Renal pelvis (tissue), 4 donors: ENCODE measurements around the gene GRIK4. TPM values are rescaled to one million over a fixed set of nuclear protein-coding genes. Genes with fewer than 3 reads are reported as not detected.

Experiments
- DNase-seq: peaks from one replicate; pipeline ENCODE4 v3.0.0-alpha.2; 2013
- polyA plus RNA-seq, 3 donors: library from polyadenylated mRNA; unstranded; fragments of 120-200 nt; gene quantifications; one replicate each; pipeline ENCODE4 v1.2.1, GENCODE V29; 2013; ENCODE audit not compliant: insufficient read length in 3 of 3

GRIK4 gene
- polyA plus RNA-seq, 3 donors, result 0.86 to 1.7 (median 1.0) TPM

DNA sequence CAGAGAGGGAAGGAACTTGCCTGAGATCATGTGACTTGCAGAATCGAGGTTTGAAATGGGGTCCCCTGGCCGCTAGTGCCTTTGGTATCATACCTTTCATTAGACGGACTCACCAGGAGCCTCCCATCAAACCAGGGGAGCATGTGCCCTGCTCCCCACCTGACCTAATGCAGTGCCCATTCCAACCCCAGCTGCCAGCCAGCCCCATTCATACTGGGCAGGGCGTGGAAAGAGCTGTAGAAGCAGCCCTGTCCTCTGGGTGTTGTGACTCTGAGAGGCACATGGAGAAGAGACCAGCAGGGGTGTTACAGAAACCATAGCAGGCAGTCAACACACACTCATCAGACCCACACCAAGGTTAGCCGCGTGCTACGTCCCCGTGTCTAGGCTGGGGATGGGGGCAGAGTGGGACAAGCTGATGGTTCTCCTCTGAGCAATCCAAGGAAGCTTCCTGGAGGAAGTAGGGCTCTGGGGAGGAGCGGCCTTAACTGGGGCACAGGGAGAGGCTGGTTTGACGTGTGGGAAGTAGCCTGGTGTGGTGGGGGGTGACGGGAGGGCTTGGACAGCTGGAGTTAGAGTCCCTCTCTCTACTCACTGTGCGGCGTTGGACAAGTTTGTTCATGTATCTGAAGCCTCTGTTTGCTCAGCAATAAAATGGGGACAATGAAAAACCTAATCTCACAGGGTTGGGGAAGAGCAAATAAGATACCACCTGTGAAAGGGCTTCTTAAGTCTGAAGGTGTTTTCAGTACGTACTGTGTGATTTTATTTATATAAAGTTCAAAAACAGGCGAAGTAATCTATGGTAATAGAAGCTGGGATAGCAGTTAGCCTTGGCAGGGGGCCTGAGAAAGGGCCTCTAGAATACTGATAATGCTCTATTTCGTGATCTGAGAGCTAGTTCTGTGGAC lies 14.0 kb downstream of the GRIK4 start:
- no peak for DNase-seq

DNA sequence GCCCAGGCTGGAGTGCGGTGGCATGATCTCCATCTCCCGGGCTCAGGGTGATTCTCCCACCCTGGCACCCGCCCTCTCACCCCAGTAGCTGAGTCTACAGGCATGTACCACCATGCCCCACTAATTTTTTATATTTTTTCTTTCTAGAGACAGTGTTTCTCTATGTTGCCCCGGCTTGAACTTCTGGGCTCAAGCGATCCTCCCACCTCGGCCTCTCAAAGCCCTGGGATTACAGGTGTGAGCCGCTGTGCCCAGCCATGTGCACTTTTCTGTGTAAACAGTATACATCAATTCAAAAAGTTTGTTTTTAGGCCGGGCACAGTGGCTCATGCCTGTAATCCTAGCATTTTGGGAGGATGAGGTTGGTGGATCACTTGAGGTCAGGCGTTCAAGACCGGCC lies 14.7 kb downstream of the GRIK4 start:
- DNase-seq, result no peak

DNA sequence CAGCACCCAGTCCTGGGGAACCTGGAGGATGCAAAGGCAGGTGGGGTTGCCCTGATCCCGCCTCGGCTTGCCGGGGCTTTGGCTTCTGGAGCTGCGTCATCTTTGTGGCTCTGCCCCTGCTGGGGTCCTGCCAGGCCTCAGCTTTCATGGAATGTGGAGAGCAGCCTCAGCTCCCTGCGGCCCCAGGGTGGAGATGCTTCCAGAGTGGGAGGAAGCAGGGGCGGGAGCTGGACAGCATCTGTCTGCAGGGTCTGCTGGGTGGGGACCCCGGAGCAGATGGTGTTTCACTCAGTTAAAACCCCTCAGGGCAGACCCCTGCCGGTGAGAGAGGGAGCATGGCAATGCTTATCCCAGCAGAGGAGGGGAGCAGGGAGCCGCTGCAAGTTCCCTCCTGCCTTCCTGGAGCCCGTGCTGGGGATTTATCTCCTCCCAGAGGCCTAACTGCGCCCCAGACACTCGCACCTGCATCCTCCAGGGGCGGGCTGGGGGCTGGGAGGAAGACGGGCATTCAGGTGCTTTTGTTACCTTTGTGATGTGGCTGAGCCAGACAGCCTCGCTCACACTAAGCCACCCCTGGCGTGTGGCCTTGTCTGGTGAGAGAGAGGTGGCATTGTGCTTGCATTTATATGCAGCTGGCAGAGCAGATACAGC lies 15.7 kb downstream of the GRIK4 start:
- DNase-seq, result no peak

DNA sequence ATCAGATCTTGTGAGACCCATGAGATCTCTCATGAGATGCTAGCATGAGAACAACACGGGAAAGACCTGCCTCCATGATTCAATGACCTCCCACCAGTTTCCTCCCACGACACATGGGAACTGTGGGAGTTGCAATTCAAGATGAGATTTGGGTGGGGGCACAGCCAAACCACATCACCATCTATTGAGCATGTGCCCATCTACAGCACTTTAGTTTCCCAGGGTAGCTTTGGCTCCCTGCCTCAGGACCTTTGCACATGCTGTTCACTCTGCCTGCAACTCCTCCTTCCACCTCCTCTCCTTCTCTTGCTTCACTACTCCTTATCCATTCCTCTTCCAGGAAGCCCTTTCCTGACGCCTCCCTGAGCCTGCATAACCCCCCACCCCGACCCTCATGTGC lies 17.2 kb downstream of the GRIK4 start:
- no peak for DNase-seq

DNA sequence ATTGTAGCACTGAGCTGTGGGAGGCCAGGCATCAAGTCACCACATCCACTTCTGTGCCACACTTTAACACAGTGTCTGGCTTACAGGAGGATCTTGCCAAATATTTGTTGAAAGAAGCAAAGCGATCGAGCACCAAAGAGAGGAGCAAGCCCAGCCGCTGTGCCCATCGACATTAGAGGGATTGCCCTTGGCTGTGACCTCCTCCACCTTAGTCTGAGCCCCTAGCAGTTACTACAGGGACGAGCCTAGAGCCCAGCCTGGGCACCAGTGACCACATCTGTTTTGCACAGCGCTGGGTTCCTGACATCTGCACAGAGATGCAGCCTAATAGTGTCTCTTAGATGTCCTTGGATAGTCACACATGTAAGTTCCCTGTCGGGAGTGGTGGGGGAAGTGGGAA lies 17.7 kb downstream of the GRIK4 start:
- DNase-seq, result no peak

DNA sequence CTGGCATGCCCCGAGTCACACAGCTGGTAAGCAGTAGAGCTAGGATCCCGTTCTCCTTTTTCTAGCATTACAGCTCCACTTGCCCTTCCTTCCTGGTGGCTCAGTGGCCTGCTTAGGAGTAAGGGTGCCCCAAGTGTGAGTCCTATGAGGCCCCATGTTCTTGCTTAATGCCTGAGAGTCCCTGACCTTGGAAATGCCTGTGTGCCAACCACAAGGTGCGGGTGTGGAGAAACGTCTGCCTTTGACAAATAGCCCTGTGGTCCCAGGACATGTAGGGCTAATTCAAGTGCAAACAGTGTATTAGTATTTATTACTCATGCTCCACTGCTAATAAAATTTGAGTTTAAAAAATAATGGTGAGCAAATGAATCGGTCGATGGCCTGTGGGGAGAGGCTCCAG lies 18.4 kb downstream of the GRIK4 start:
- DNase-seq, result no peak

DNA sequence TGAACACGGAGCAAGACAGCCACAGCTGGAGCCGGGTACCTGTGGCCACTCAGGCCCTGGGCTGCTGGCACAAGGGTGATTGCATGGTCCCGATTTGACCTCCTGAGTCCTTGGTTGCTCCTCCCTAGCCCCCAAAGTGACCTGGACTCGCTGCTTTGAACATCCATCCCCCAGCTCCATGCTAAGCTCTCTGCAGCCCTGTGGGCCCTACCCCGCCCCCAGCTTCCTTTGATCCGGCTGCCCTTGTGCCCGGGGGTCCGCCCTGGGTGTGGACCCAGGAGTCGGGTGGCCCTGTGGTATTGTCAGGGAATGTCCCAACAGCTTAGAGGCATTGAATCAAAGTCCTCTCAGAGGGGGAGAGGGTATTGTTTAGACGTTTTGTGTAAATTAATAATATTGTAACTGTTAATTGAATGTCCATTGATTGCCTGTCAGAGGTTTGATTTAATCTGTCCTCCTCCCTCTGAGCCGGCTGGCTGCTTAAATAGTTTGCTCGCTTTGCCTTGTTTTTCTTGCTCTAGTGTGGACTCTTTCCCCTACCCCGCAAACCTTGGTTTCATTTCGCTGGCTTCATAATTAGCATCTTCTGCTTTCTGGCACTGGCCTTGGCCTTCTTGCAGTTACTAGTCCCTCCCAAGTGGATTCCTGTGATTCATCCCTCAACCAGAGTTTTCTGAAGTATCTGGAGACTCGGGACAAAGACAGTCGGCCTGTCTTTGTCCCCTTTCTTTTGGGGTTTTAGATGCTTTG lies 20.7 kb downstream of the GRIK4 start:
- no peak for DNase-seq

DNA sequence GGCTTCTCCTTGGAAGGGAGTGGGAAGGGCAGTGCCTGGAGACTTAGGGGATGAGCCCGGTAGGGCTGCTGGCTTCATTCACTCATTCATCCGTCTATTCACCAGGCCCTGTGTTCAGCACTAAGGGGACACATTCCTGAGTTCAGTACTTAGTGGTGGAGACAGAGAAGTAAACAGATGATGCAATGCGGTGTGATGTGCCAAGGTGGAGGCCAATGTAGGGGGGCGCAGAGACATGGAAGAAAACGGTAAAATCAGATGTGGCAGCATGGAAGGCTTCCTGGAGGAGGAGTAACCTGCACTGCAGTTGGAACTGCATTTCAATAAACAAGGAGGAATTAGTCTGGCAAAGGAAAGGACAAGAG lies 21.3 kb downstream of the GRIK4 start:
- no peak for DNase-seq

DNA sequence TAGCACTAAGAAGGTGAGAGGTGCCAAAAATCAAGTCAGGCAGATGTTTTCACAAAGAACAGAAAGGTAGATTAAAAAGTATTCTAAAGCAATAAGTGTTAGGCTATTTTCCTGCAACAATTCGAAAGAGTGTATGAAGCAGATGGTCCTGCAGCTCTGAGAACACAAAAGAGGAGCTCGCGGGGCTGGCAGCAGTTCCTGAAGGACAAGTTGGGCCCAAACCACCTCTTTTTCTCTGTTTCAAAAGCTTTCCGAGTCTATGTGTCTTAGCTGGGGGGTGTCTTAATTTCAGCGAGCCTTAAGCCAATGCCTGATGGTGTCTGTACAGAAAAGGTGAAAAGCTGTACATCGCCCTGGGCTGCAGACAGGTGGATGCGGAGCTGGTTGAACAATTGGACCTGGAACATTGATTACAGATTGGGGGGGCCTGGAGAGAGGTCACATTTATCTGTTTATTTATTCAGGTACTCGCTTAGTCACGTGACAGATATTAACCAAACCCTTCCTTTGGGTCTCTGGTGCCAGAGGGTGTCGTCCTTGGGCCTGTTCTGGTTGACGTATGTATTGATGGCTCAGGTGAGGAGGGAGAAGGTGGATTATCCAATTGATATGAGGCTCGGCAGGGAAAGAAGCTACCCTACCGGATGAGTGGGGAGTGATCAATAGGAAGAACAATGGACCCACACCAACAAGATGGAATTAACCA lies 24.7 kb downstream of the GRIK4 start:
- no peak for DNase-seq

DNA sequence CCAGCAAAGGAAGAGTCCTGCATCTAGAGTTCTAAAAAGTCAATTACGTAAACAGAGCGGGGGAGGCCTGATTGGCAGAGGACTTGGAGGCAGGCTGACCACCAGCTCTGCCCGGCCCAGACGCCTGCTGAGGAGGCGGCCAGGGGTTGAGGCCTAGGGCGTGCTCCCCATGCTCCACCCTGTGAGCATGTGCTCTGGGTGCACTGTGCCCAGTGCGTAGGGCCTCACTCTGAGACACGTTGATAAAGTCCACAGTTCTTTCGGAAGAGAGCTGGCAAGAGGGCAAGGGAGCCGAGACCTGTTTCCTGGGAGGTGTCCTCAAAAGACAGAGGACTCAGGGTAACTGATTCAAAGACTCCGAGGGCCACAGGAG lies 25.2 kb downstream of the GRIK4 start:
- no peak for DNase-seq

DNA sequence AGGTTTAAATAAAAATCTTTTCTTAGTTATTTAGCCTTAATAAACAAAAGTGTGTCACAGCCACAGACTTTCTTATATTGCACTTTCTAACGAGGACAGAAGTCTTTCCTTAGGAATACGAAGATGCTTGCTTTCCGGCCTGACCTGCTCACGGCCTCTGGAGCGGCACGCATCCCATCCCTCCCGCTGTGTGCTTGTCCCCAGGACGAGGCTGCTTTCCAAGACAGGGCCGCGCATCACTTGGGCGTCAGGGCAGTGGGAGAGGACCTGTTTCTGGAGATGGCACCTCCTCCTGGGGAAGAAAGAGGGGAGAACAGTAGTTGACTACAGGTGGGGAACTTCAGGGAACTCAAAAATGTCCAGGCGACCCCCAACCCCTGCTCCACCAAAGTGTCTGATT lies 26.4 kb downstream of the GRIK4 start:
- DNase-seq, result no peak

DNA sequence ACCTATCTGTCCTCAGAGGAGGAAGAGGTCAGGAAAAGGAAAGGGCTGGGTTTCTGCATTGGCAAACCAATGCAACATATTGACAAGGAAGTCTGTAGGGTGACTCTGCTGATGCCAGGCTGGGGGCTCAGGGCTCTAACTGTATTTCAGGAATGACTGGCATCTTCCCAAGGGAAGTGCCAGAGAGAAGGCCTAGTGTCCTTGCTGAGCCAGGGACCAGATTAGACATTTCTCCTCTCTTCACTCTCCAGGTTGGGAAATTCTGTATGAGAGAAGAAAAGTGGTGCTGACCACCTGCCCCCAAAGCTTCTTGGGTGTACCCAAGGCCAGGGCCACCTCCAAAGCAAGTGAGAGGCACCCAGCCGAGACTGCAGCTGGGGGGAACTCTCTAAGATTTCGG lies 27.2 kb downstream of the GRIK4 start:
- no peak for DNase-seq

DNA sequence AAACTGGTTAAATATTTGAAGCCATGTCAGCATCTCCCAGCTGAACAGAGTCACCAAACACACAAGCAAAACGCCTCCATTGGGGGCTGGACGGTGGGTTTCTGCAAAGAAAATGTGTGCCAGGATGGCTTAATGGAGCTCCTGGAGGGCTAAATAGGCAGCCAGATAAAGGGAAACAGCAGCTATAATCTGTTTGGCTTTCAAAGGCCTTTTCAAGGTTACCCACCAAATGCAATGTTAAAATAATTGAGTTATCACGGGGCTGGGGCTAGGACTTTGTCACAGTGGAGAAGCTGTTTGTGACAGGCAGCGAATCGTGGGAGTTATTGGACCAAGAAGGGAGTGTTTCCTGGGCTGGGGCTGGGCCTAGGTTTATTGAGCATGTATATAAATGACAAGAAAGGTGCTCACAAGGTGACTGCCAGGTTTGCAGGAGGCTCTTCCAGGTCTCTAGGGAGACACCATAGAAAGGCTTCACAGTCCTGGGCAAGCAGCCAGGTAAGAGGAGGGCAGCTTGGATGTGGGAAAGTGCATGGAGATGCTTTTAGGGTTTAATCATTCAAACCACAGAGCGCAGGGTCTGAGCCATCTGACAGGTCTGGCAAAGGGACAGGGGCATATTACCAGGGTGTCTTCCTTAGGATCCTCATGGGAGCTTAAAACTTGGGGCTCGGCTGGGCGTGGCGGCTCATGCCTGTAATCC lies 28.3 kb downstream of the GRIK4 start:
- DNase-seq, result no peak

DNA sequence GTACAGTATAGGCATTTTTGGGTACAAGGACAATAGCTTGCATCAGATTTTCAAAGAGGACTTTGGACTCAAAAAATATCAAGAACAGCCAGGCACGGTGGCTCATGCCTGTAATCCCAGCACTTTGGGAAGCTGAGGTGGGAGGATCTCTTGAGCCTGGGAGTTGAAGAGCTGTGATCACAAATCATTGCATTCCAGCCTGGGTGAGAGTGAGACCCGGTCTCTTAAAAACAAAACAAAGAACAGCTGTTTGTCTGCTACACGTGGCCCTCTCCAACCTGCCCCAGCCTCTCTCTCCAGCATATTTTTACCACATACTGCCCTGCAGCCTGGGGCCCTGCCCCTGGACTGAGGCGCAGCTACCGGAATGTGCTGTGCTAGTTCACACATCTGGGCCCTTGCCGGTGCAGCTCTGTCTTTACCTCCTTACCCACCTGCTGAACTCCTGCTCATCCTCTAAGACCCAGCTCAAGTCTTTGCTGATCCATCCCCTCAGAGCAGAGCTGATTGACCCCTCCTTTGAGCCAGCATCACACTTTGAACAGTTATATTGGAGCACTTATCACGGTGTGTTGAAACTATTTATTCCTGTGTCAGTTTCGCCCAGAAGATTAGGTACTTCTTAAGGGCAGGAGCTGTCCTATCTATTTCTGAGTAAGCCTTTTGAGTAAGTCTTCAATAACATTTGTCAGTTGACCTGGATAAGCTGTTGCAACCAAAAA lies 29.4 kb downstream of the GRIK4 start:
- DNase-seq, result peak; percentile 65

DNA sequence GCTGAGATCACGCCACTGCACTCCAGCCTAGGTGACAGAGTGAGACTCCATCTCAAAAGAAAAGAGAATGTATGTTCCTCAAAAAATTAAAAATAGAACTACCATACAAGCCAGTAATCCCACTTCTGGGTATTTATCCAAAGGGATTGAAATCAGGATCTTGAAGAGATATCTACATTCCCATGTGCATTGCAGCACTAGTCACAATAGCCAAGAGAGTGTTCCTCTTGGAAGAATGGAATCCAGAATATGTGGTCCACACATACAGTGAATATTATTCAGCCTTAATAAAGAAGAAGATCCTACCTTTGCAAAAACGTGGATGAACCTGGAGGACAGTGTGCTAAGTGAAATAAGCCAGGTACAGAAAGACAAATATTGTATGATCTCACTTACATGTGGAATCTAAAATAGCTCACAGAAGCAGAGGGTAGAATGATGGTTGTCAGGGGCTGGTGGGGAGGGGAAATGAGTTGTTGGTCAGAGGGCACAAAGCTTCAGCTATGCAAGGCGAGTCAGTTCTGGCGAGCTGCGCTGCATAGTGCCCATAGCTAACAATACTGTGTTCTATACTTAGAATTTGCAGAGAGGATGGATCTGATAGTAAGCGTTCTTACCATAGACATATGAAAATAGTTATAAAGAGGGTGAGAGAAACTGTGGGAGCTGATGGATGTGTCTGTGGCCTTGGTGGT lies 32.1 kb downstream of the GRIK4 start:
- no peak for DNase-seq

DNA sequence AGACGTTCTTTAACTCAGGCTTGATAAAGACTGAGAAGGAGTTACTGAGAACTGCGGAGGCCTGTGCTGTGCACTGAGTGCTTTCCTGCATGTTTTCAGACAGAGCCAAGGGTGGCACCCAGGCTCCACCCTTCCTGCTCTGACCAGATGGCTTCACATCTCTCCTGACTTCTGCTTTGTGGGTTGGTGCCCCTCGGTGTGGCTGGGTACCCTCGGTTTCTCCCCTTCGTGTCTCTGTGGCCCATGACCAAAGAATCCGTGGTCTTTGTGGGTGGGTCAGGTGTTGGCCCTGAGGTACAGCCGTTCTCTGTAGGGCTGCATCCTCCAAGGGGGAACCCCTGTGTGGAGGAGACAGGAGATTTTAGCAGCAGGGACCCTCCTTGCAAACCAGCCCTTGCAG lies 34.3 kb downstream of the GRIK4 start:
- DNase-seq, result no peak

DNA sequence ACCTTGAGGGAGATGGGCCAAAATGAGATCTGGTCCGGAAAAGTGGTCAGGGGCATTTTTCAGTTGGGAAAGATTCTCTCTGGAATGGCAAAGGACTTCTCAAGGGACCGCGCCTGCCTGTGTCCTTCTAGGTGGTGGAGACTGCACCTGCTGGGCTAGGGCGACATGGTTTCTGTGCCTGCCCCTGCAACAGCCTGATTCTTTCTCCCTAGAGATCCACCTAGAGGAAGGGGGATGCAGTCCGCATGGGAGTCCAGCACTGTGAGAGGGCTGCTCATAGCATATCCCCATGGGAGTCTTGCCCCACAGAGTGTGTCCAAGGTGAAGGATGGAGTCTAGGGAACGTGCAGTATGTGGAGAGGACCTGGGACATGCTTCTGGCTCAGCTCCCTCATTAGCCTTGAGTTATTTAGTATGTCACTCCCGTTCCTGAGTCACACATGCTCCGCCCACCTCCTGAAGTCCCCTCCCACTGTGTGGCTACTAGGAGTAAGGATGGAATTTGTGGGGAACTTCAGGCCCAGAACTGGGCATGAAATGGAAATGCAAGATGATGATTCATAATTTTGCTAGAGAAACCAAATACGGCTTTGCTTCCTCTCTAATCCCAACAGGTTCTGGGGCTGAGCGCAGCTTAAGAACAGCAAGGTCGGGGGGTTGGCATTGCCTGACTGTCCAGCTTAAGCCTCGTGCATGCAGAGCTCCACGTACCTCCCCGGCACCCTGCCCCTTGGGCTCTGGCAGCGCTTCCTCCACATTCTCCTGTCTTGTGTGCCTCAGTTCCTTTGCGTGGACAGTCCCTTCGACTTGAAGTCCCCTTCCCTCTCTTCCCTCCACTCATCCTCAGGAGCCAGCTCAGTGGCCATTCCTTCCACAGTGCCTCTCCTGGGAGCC lies 35.0 kb downstream of the GRIK4 start:
- DNase-seq, result no peak

DNA sequence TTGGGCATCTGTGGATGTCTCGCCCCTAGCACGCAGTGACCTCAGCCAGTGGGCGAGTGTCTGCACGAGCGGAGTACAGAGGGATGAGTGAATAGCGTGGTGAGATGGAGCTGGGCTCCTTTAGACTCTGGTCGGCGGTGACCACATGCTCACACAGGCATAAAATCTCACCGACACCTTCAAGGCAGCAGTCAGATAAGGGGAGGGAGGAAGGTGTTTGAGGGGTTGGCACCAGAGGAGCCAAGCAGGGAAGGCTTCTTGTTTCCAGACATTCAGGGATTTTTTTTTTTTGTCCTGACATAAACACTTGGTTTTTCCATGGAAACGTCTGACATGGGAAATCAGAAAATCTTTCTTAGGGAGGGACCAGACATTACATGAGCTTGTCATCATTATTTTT lies 35.8 kb downstream of the GRIK4 start:
- no peak for DNase-seq
